Endothelial cell of umbilical vein (primary cell): ENCODE data around the gene LRRC8D. TPM values are rescaled to one million over a fixed set of nuclear protein-coding genes. Genes with fewer than 3 reads are reported as not detected.

ENCODE experiments used
- BruUV-seq: library from RNA; stranded (reverse); fragments of 400-500 nt; replicated peaks from 2 replicates; lab custom pipeline; 2021; lab: Mats Ljungman, UMichigan
- CTCF ChIA-PET: fragments of 300-600, 350-600 bp; sonication (Branson Sonifier 250); formaldehyde crosslinking; loops from one replicate; lab custom pipeline; 2021; ENCODE audit warnings: antibody characterized with exemption, inconsistent platforms; lab: Charles Lee
- POLR2A ChIA-PET: fragments of 300-600, 350-600 bp; sonication (Branson Sonifier 250); formaldehyde crosslinking; loops from one replicate; lab custom pipeline; 2021; ENCODE audit warnings: antibody characterized with exemption, inconsistent platforms; lab: Charles Lee
- DNase-seq: peaks from one replicate; pipeline ENCODE4 v3.0.0-alpha.2; 2011; ENCODE audit warnings: low read depth, low spot score
- FAIRE-seq: peaks from 2 replicates; lab custom pipeline; 2011; peaks lifted over from hg19 to GRCh38; lab: Jason Lieb, UNC
- H2AFZ ChIP-seq: 2 replicates; pipeline ENCODE4 v1.6.0; 2012; ENCODE audit warnings: low read depth, low read length, control low read depth, inconsistent platforms
- H3K27ac ChIP-seq: 2 replicates; pipeline ENCODE4 v1.5.1; 2011; ENCODE audit warnings: low read depth, mild to moderate bottlenecking, control low read depth, low read length, moderate library complexity; ENCODE audit not compliant: insufficient read depth
- H3K27me3 ChIP-seq, 2 experiments: 2 replicates each; pipeline versions ENCODE4 v1.6.0 to v1.6.1; 2011; ENCODE audit warnings: low read length in 2 of 2, mixed read lengths in 1 of 2; ENCODE audit not compliant: control insufficient read depth in 2 of 2, insufficient read depth in 2 of 2
- H3K36me3 ChIP-seq, 2 experiments: 2 replicates in 1 of 2; 3 replicates in 1 of 2; pipeline ENCODE4 v1.5.1; 2011; ENCODE audit warnings: low read length in 2 of 2, mild to moderate bottlenecking in 1 of 2, moderate library complexity in 1 of 2; ENCODE audit not compliant: control insufficient read depth in 2 of 2, insufficient read depth in 2 of 2; ENCODE audit errors: extremely low read depth in 1 of 2
- H3K4me1 ChIP-seq: 3 replicates; pipeline ENCODE4 v1.5.1; 2011; ENCODE audit warnings: mild to moderate bottlenecking, low read length; ENCODE audit not compliant: control insufficient read depth, insufficient read depth; ENCODE audit errors: extremely low read depth
- H3K4me2 ChIP-seq: 2 replicates; pipeline ENCODE4 v1.6.1; 2011; ENCODE audit warnings: low read length, control low read depth, mixed read lengths; ENCODE audit not compliant: insufficient read depth
- H3K4me3 ChIP-seq, 3 experiments: fragments of 200-600 bp in 1 of 3; sonication (generic), shearing (Covaris generic) in 1 of 3; replicated peaks in 1 of 3; 2 replicates each; pipeline ENCODE4 v1.5.1; 2011 to 2016; ENCODE audit warnings: control low read depth in 3 of 3, low read length in 3 of 3, mild to moderate bottlenecking in 2 of 3, inconsistent platforms in 1 of 3, low read depth in 1 of 3, moderate library complexity in 1 of 3; ENCODE audit not compliant: insufficient read depth in 1 of 3
- H3K79me2 ChIP-seq: 2 replicates; pipeline ENCODE4 v1.6.0; 2012; ENCODE audit warnings: low read length, inconsistent platforms; ENCODE audit not compliant: control insufficient read depth, insufficient read depth
- H3K9ac ChIP-seq: replicated peaks from 2 replicates; pipeline ENCODE3; 2011; ENCODE audit warnings: low read length, control low read depth; ENCODE audit not compliant: insufficient read depth; ENCODE audit errors: extremely low read depth
- H3K9me1 ChIP-seq: replicated peaks from 3 replicates; pipeline ENCODE4 v1.6.0; 2011; ENCODE audit warnings: mild to moderate bottlenecking, low read length; ENCODE audit not compliant: control insufficient read depth, insufficient read depth; ENCODE audit errors: extremely low read depth
- H3K9me3 ChIP-seq: replicated peaks from 2 replicates; pipeline ENCODE4 v1.5.1; 2012; ENCODE audit warnings: low read length, inconsistent platforms; ENCODE audit not compliant: control insufficient read depth, insufficient read depth
- H4K20me1 ChIP-seq: replicated peaks from 2 replicates; pipeline ENCODE3; 2011; ENCODE audit warnings: mild to moderate bottlenecking, low read length; ENCODE audit not compliant: control insufficient read depth, insufficient read depth; ENCODE audit errors: extremely low read depth
- EZH2 ChIP-seq: IDR thresholded peaks from 2 replicates; pipeline ENCODE4 v1.6.1; 2012; ENCODE audit warnings: borderline replicate concordance, low read depth, mild to moderate bottlenecking, moderate library complexity, low read length, inconsistent platforms; ENCODE audit not compliant: severe bottlenecking
- FOS ChIP-seq: IDR thresholded peaks from 2 replicates; pipeline ENCODE4 v1.6.1; 2011; ENCODE audit warnings: mild to moderate bottlenecking, low read length, moderate library complexity, borderline replicate concordance; ENCODE audit not compliant: insufficient read depth
- GATA2 ChIP-seq: IDR thresholded peaks from 2 replicates; pipeline ENCODE4 v1.7.0; 2011; ENCODE audit warnings: low read depth, mild to moderate bottlenecking, moderate library complexity, mixed read lengths, low read length; ENCODE audit not compliant: insufficient read length, insufficient read depth
- JUN ChIP-seq: IDR thresholded peaks from 2 replicates; pipeline ENCODE4 v1.6.1; 2011; ENCODE audit warnings: borderline replicate concordance, low read depth; ENCODE audit not compliant: insufficient read length, insufficient read depth
- MAX ChIP-seq: IDR thresholded peaks from 2 replicates; pipeline ENCODE4 v1.6.1; 2011; ENCODE audit not compliant: insufficient read depth, insufficient read length
- MYC ChIP-seq: IDR thresholded peaks from one replicate; pipeline ENCODE4 v1.6.1; 2011; ENCODE audit warnings: mild to moderate bottlenecking, low read depth, low read length
- POLR2A ChIP-seq: IDR thresholded peaks from 2 replicates; pipeline ENCODE4 v1.6.1; 2012; ENCODE audit warnings: low read depth, mild to moderate bottlenecking, control low read depth, low read length
- POLR2AphosphoS5 ChIP-seq: IDR thresholded peaks from 2 replicates; pipeline ENCODE4 v1.6.1; 2012; ENCODE audit warnings: low read depth, mild to moderate bottlenecking, control low read depth, low read length, moderate library complexity; ENCODE audit not compliant: insufficient read depth
- dilution Hi-C: fragments of 300-500 bp; cut with MboI; formaldehyde crosslinking; loops from one replicate; pipeline ENCODE4 v1.15.0; 2019; ENCODE audit warnings: low sequenced_read_pairs; ENCODE audit not compliant: extremely low pct_ligation_motif_present
- intact Hi-C: fragments of 100-400 bp; cut with micrococcal nuclease; formaldehyde crosslinking; loops from one replicate; pipeline ENCODE4 v1.10.0; 2022
- polyA plus RNA-seq, 4 experiments: library from polyadenylated mRNA; depleted of rRNA in 3 of 4; stranded (reverse) in 3 of 4; unstranded in 1 of 4; fragments of >200 nt; gene quantifications; 2 replicates each; pipeline versions ENCODE4 v1.2.1 to v1.2.3, GENCODE V29; 2011 to 2012; ENCODE audit warnings: missing spikeins in 1 of 4
- total RNA-seq: library from RNA; stranded (reverse); gene quantifications from 2 replicates; pipeline ENCODE4 v1.2.3, GENCODE V29; 2021
- TF ChIP-seq, protein P1 (sequence below), 2 donors: IDR thresholded peaks; 1 replicate in 1 of 2; 2 replicates in 1 of 2; pipeline ENCODE4 v1.5.1; 2011; ENCODE audit warnings: low read length in 2 of 2, mild to moderate bottlenecking in 2 of 2, moderate library complexity in 2 of 2, control low read depth in 1 of 2, inconsistent platforms in 1 of 2, low read depth in 1 of 2; ENCODE audit not compliant: insufficient read depth in 1 of 2; ENCODE audit errors: extremely low read depth in 1 of 2

LRRC8D gene
- total and polyA plus RNA-seq, 2 donors (not counting 3 experiments of a cell fraction or from before 2014, with no cell fraction given), result 31.9 to 37.7 TPM

- FAIRE-seq, result no peak
Observed at GRCh38 chr1:89877756-89878155, 56.9 kb downstream of the LRRC8D start.

DNA sequence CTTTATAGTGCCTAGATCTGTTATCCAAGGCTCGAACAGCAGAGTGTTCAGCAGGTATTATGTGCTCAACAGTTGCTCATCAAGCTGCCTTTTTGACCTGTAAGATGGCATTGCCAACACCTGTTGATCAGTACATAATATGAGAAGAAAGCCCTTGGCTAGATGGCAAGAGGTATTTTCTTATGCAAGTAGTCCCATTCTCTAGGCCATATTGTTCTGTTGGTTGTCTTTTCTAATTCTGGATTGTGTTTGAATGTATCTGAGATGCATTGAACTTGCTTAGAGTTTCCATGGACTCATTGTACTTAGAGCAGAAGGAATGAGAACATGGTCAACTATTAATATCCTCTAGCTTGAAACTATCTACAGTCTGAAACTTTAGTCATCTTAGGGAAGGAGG lies 57.4 kb downstream of the LRRC8D start:
- peaks cover 3% of the 10 kb centered on the region for H3K9me3 ChIP-seq
- H3K9ac ChIP-seq, result no peak overlapping the region
- intact Hi-C loops (no loop called here), dilution Hi-C loops (no loop called here)
- H3K9me1 ChIP-seq, result no peaks in the 10 kb centered on the region
- no peak overlapping the region for H2AFZ ChIP-seq
- H3K4me3 ChIP-seq, result no peak overlapping the region
- no peak for TF ChIP-seq MYC
- TF ChIP-seq, protein P1, sequence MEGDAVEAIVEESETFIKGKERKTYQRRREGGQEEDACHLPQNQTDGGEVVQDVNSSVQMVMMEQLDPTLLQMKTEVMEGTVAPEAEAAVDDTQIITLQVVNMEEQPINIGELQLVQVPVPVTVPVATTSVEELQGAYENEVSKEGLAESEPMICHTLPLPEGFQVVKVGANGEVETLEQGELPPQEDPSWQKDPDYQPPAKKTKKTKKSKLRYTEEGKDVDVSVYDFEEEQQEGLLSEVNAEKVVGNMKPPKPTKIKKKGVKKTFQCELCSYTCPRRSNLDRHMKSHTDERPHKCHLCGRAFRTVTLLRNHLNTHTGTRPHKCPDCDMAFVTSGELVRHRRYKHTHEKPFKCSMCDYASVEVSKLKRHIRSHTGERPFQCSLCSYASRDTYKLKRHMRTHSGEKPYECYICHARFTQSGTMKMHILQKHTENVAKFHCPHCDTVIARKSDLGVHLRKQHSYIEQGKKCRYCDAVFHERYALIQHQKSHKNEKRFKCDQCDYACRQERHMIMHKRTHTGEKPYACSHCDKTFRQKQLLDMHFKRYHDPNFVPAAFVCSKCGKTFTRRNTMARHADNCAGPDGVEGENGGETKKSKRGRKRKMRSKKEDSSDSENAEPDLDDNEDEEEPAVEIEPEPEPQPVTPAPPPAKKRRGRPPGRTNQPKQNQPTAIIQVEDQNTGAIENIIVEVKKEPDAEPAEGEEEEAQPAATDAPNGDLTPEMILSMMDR (IDR thresholded peaks at IDR 0.05; ENCODE audit: extremely low read depth in 1 of 2, insufficient read depth in 1 of 2, low read depth in 1 of 2, low read length in 2 of 2), result no peak
- no peak for TF ChIP-seq JUN
- TF ChIP-seq GATA2, result no peak
- TF ChIP-seq FOS, result no peak
- TF ChIP-seq POLR2A, result no peak
- TF ChIP-seq POLR2AphosphoS5, result no peak
- no peak for TF ChIP-seq MAX
- no peak for TF ChIP-seq EZH2
- peaks cover 4% of the 10 kb centered on the region for H3K4me1 ChIP-seq
- no peaks in the 10 kb centered on the region for H4K20me1 ChIP-seq
- H3K27me3 ChIP-seq, result no peaks in the 10 kb centered on the region
- DNase-seq, result no peak
- no peak overlapping the region for H3K4me2 ChIP-seq
- CTCF ChIA-PET, result no interaction called here
- peaks cover 0 to 3% of the 10 kb centered on the region in 2 experiments for H3K36me3 ChIP-seq
- no peak overlapping the region for H3K27ac ChIP-seq
- no peak for FAIRE-seq
- POLR2A ChIA-PET, result no interaction called here
- peaks cover 10% of the 10 kb centered on the region for H3K79me2 ChIP-seq
- BruUV-seq, result no TSS peak

More at GRCh38 chr1:89877756-89878155, 56.9 kb downstream of the LRRC8D start:
- no peaks in the 10 kb centered on the region for H4K20me1 ChIP-seq
- ChIA-PET POLR2A (interaction anchor here (1.0 kb wide), 1 partner anchor 9 kb away, joined by 3 read pairs; no protein-coding TSS in a partner anchor), CTCF (no interaction called here)
- peaks cover 3% of the 10 kb centered on the region for H3K9me3 ChIP-seq
- TF ChIP-seq FOS, result no peak
- no peak for DNase-seq
- H3K4me2 ChIP-seq, result no peak overlapping the region
- H3K4me1 ChIP-seq, result peaks cover 6% of the 10 kb centered on the region
- intact Hi-C loops (no loop called here), dilution Hi-C loops (no loop called here)
- no TSS peak for BruUV-seq
- H3K36me3 ChIP-seq, result peaks cover 0 to 3% of the 10 kb centered on the region in 2 experiments
- H3K9me1 ChIP-seq, result no peaks in the 10 kb centered on the region
- H3K27ac ChIP-seq, result no peak overlapping the region
- no peak overlapping the region for H2AFZ ChIP-seq
- H3K79me2 ChIP-seq, result peaks cover 10% of the 10 kb centered on the region
- H3K27me3 ChIP-seq, result no peaks in the 10 kb centered on the region
- no peak overlapping the region for H3K4me3 ChIP-seq
- no peak overlapping the region for H3K9ac ChIP-seq
